Measurements from ENCODE around the gene EPHX1.
"Not testable (repeated sequence)": the region's sequence is repeated elsewhere in the genome, so short reads cannot be mapped to it uniquely, and the experiment has no call there.

Gene EPHX1

GRCh38 chr1:225886159-225887029, 76.5 kb downstream of the EPHX1 start:
- no peaks in the 10 kb centered on the region for H3K27me3 ChIP-seq
- H3K4me1 ChIP-seq: no peaks in the 10 kb centered on the region
- no peak for DNase-seq
- no peaks in the 10 kb centered on the region for H3K9me3 ChIP-seq
- no peaks in the 10 kb centered on the region for H3K36me3 ChIP-seq
- H3K4me3 ChIP-seq (ENCODE audit: low read depth, low read length): no peak overlapping the region
- TF ChIP-seq, protein P1, sequence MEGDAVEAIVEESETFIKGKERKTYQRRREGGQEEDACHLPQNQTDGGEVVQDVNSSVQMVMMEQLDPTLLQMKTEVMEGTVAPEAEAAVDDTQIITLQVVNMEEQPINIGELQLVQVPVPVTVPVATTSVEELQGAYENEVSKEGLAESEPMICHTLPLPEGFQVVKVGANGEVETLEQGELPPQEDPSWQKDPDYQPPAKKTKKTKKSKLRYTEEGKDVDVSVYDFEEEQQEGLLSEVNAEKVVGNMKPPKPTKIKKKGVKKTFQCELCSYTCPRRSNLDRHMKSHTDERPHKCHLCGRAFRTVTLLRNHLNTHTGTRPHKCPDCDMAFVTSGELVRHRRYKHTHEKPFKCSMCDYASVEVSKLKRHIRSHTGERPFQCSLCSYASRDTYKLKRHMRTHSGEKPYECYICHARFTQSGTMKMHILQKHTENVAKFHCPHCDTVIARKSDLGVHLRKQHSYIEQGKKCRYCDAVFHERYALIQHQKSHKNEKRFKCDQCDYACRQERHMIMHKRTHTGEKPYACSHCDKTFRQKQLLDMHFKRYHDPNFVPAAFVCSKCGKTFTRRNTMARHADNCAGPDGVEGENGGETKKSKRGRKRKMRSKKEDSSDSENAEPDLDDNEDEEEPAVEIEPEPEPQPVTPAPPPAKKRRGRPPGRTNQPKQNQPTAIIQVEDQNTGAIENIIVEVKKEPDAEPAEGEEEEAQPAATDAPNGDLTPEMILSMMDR (IDR thresholded peaks at IDR 0.05; ENCODE audit: low read depth, low read length): no peak

- Histone ChIP-seq H3K36me3 (no peaks in the 10 kb centered on the region), H3K27me3 (no peaks in the 10 kb centered on the region), H3K4me1 (no peaks in the 10 kb centered on the region), H3K4me3 (ENCODE audit: low read depth, low read length) (no peak overlapping the region), H3K9me3 (no peaks in the 10 kb centered on the region)
- no peak for DNase-seq
- TF ChIP-seq, protein P1 (IDR thresholded peaks at IDR 0.05; ENCODE audit: low read depth, low read length): no peak
Observed at GRCh38 chr1:225887030-225887314, 77.0 kb downstream of the EPHX1 start.

DNA sequence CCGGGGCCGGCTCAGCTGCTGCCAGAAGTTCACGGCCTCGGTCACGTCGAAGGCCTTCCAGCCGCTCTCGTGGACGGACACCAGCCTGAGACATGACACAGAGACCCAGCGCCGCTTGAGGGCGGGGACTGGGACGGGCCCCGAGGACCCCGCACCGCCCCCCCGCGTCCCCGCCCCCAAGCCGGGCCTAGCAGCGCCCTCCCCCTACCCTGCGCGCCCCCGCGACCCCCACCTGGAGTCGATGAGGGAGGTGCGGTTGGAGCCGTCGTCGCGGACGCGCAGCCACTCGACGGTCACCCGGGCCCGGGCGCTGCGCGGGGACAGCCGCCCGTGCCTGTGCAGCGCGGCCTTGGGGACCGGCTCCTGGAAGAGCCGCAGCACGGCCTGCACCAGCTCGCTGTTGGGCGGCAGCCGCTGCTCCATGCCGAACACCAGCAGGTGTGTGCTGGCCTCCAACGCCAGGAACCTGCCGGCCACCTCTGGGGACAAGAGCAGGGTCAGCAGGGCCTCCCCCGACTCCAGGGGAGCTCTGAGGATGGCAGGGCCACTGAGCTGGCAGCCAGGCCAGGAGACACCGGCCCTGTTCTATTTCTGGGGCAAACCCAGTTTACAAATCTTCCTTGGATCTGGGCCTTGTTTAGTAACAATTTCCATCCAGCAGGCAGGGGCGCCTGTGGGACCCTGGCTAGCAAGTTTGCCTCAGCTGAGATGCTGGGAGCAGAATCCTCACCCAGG, 77.8 kb downstream of the EPHX1 start:
- H3K4me1 ChIP-seq; H3K27me3 ChIP-seq; H3K36me3 ChIP-seq; DNase-seq; H3K9me3 ChIP-seq; H3K4me3 ChIP-seq (ENCODE audit: low read depth, low read length): not testable (repeated sequence)

DNA sequence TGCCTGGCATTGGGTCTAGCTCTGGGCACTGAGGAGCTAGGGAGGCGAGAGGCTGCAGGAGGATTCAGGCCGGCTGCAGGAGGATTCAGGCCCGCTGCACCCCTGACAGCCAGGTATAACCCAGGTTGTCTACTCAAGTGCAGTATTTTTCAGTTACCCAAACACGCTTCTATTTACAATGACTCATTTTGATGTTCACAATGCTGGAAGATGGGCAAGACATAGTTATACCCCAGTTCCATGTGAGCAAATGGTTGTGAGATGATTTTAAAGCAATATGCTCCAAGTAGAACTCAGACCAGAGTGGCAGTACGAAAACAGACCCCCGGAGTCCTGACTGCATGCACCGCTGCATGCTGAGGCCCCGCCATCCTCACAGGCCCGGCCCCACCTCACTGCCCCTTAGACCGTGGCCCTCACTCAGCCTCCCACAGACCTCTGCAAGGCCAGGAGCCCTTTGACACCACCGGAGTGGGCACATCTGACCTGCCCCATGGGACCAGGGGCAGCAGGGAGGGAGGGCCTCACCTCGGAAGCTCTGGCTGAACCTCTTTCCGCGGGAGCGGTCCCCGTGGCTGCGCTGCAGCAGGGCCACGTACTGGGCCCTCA, 78.5 kb downstream of the EPHX1 start:
- DNase-seq: no peak
- Histone ChIP-seq H3K9me3 (no peaks in the 10 kb centered on the region), H3K27me3 (no peaks in the 10 kb centered on the region), H3K36me3 (no peaks in the 10 kb centered on the region), H3K4me1 (no peaks in the 10 kb centered on the region), H3K4me3 (ENCODE audit: low read depth, low read length) (no peak overlapping the region)
- TF ChIP-seq, protein P1 (IDR thresholded peaks at IDR 0.05; ENCODE audit: low read depth, low read length): no peak

DNA sequence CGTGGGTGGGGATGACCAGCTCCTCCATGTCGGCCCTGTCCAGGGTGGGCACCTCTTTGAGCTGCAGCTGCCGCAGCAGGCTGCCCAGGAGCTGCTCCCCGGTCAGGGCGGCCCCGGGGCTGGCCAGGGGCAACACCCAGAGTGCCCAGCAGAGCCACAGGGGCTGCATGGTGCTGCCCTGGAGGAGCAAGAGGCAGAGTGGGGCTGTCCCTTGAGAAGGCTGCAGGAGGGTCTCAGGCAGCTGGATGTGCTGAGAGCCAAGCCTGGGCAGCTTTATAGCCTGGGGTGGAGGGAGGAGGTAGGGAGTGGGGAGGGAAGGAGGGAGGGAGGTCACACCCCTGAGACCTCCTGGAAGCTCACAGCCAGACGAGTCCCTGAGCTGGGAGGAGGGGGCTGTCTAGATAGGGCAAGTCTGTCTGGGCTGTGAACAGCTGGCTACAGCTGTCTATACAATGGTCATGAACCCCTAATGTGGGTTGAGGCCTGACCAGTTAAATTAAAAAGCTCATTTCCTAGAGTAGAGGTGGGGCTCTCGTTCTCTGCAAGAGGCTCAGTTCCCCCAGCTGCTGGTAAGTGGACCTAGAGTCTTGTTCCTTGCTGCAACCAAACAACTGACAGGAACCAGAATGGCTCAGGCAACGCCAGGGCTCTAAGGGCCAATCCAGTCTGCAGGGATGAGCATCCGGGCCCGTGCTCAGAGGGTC, 79.1 kb downstream of the EPHX1 start, which contains the start of gene LEFTY1:
Gene LEFTY1 (minus strand): TSS at position 249 of the 704 bp plus-strand sequence. CDS start 80 bp downstream, at position 169.
- DNase-seq: no peak
- Histone ChIP-seq H3K4me3 (ENCODE audit: low read depth, low read length) (no peak within 1 kb of the TSS), H3K4me1 (no peaks in the 10 kb centered on the region)

GRCh38 chr1:225889743-225890142, 79.8 kb downstream of the EPHX1 start:
- no peak for DNase-seq
- no peaks in the 10 kb centered on the region for H3K36me3 ChIP-seq
- H3K4me1 ChIP-seq: no peaks in the 10 kb centered on the region
- no peaks in the 10 kb centered on the region for H3K9me3 ChIP-seq
- TF ChIP-seq, protein P1 (IDR thresholded peaks at IDR 0.05; ENCODE audit: low read depth, low read length): no peak
- H3K4me3 ChIP-seq (ENCODE audit: low read depth, low read length): no peak overlapping the region
- H3K27me3 ChIP-seq: no peaks in the 10 kb centered on the region

More for the DNA sequence above, 79.1 kb downstream of the EPHX1 start, which contains the start of gene LEFTY1:
- H3K9me3 ChIP-seq: no peaks in the 10 kb centered on the region
- H3K27me3 ChIP-seq: no peaks in the 10 kb centered on the region
- TF ChIP-seq, protein P1 (IDR thresholded peaks at IDR 0.05; ENCODE audit: low read depth, low read length): no peak
- no peaks in the 10 kb centered on the region for H3K36me3 ChIP-seq

All from BE2C (cell line).